GM21390 (cell line): ENCODE measurements around the gene NPPB.

Experiments used
- ATAC-seq: cut with Tn5 transposase; IDR thresholded peaks from one replicate; pipeline ENCODE4 v1.9.1; 2021; ENCODE audit not compliant: unreplicated experiment

The NPPB gene

GRCh38 chr1:11858158-11858557 is 587 bp downstream of the NPPB start:
- no peak for ATAC-seq

GRCh38 chr1:11857164-11857851 is 1.4 kb downstream of the NPPB start:
- no peak for ATAC-seq

GRCh38 chr1:11856698-11857097 is 2.0 kb downstream of the NPPB start:
- ATAC-seq = no peak

GRCh38 chr1:11855430-11855829 is 3.3 kb downstream of the NPPB start:
- no peak for ATAC-seq

GRCh38 chr1:11854519-11854918 is 4.2 kb downstream of the NPPB start:
- ATAC-seq = no peak

- ATAC-seq = no peak
Measured at GRCh38 chr1:11851180-11851579, 7.6 kb downstream of the NPPB start.

GRCh38 chr1:11850156-11850555 is 8.6 kb downstream of the NPPB start:
- ATAC-seq = no peak

- ATAC-seq = no peak
Measured at GRCh38 chr1:11848373-11848700, 10.4 kb downstream of the NPPB start.

- ATAC-seq = no peak
Measured at GRCh38 chr1:11847667-11848372, 10.9 kb downstream of the NPPB start, which contains the start of gene NPPA. NPPA (minus strand) TSS chr1:11847783; CDS start chr1:11847684, 99 bp downstream.

GRCh38 chr1:11845641-11846335 is 13.0 kb downstream of the NPPB start:
- ATAC-seq = no peak

GRCh38 chr1:11842154-11843041 is 16.3 kb downstream of the NPPB start:
- no peak for ATAC-seq

- ATAC-seq = no peak
Measured at GRCh38 chr1:11841245-11842153, 17.2 kb downstream of the NPPB start.

- no peak for ATAC-seq
Measured at GRCh38 chr1:11839727-11840705, 18.7 kb downstream of the NPPB start.

GRCh38 chr1:11838349-11839272 is 20.1 kb downstream of the NPPB start:
- ATAC-seq = no peak

- ATAC-seq = no peak
Measured at GRCh38 chr1:11837767-11838348, 20.9 kb downstream of the NPPB start.

GRCh38 chr1:11836955-11837766 is 21.6 kb downstream of the NPPB start:
- ATAC-seq = no peak
